Endodermal cell (in vitro differentiated cells): Measurements from ENCODE around the gene ADGRG3. TPM values are rescaled to one million over a fixed set of nuclear protein-coding genes. Genes with fewer than 3 reads are reported as not detected.

ENCODE experiments used
- DNase-seq: peaks from one replicate; pipeline ENCODE4 v3.0.0-alpha.2; 2017
- H3K27ac ChIP-seq: 2 replicates; pipeline ENCODE4 v1.5.1; 2013; ENCODE audit warnings: mild to moderate bottlenecking, low read depth, low read length, moderate library complexity
- H3K27me3 ChIP-seq: 2 replicates; pipeline ENCODE4 v1.6.1; 2013; ENCODE audit warnings: mild to moderate bottlenecking, low read length, moderate library complexity; ENCODE audit not compliant: insufficient read depth, control insufficient read depth, poor library complexity, severe bottlenecking
- H3K36me3 ChIP-seq: 2 replicates; pipeline ENCODE4 v1.7.0; 2013; ENCODE audit warnings: mild to moderate bottlenecking, low read length, moderate library complexity; ENCODE audit not compliant: control insufficient read depth, insufficient read depth
- H3K4me1 ChIP-seq: one replicate; pipeline ENCODE4 v1.7.0; 2013; ENCODE audit warnings: low read length; ENCODE audit not compliant: control insufficient read depth, insufficient read depth
- H3K4me3 ChIP-seq: 2 replicates; pipeline ENCODE4 v1.5.1; 2013; ENCODE audit warnings: mild to moderate bottlenecking, low read length, moderate library complexity
- H3K9ac ChIP-seq: 2 replicates; pipeline ENCODE4 v1.6.1; 2013; ENCODE audit warnings: mild to moderate bottlenecking, low read length, moderate library complexity; ENCODE audit not compliant: poor library complexity, severe bottlenecking; ENCODE audit errors: extremely low read depth
- H3K9me3 ChIP-seq: 2 replicates; pipeline ENCODE4 v1.6.1; 2013; ENCODE audit warnings: mild to moderate bottlenecking, low read length, moderate library complexity; ENCODE audit not compliant: control insufficient read depth
- H3K27ac Mint-ChIP-seq: 2 replicates; pipeline ENCODE4 v1.8.0; 2020; ENCODE audit warnings: mixed read lengths
- H3K27me3 Mint-ChIP-seq: 2 replicates; pipeline ENCODE4 v1.8.0; 2021; ENCODE audit warnings: mild to moderate bottlenecking, mixed read lengths; ENCODE audit not compliant: insufficient read depth
- H3K36me3 Mint-ChIP-seq: 2 replicates; pipeline ENCODE4 v1.8.0; 2020; ENCODE audit warnings: low read depth, mixed read lengths
- H3K4me1 Mint-ChIP-seq: 2 replicates; pipeline ENCODE4 v1.8.0; 2020; ENCODE audit warnings: mixed read lengths
- H3K4me3 Mint-ChIP-seq: 2 replicates; pipeline ENCODE4 v1.8.0; 2020; ENCODE audit warnings: mild to moderate bottlenecking, moderate library complexity, mixed read lengths
- H3K9me3 Mint-ChIP-seq: 2 replicates; pipeline ENCODE4 v1.8.0; 2020; ENCODE audit warnings: mild to moderate bottlenecking, mixed read lengths
- WGBS, 2 experiments: methylation state at CpG; one replicate each; pipeline versions ENCODE4 v1.1.5 to v1.1.7; 2013; ENCODE audit warnings: missing lambda C conversion rate in 2 of 2, mixed read lengths in 1 of 2; ENCODE audit not compliant: insufficient coverage in 1 of 2, insufficient read length in 1 of 2; 5-methylcytosine and 5-hydroxymethylcytosine counted together
- total RNA-seq, 2 donors: library from RNA; stranded (reverse); fragmentation: NEBNext Ultra II Directional in 1 of 2; extraction: Animal tissue kit (Norgen Biotek cat#: 25700) in 1 of 2; gene quantifications; 2 replicates in 1 of 2; 3 replicates in 1 of 2; pipeline ENCODE4 v1.2.1, GENCODE V29; 2021
- TF ChIP-seq, protein P1 (sequence below): fragments of 200-600 bp; sonication (generic); conservative IDR thresholded peaks from 2 replicates; pipeline ENCODE4 v1.5.0; 2021; ENCODE audit warnings: antibody characterized with exemption, mild to moderate bottlenecking

ADGRG3 gene
- total RNA-seq, 2 donors from 2014 or later, result not detected

DNA sequence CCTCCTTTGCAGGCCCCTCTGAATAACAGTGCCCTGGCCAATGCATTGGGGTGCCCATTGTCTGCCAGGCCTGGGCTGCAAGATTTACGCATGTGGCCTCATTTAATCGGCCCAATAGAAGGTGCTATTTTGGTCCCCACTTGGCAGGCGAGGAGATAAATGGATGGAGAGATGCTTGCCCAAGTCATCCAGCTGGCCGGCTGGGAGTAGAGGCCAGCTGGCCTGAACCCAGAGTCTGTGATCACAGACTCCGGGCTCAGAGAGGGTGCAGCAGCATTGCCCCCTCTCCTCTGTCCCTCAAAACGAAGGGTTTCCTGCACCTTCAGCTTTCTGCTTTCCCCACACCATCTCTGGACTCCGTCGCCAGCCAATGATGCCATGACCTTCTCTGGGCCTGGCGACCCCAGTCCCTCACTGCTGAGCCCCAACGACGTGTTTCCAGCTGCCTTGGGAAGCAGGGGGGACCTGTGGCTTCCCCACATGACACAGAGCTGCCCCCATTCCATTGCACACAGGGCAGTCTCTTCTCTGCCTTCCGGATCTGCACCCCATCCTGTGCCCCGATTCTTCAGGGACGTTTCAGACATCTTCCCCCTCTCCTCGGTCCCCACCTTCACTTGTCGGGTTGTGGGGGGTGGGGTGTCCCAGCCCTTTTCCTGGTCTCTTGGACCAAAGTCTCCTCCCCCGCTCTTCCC lies 43.2 kb upstream of the ADGRG3 start:
- TF ChIP-seq, protein P1, sequence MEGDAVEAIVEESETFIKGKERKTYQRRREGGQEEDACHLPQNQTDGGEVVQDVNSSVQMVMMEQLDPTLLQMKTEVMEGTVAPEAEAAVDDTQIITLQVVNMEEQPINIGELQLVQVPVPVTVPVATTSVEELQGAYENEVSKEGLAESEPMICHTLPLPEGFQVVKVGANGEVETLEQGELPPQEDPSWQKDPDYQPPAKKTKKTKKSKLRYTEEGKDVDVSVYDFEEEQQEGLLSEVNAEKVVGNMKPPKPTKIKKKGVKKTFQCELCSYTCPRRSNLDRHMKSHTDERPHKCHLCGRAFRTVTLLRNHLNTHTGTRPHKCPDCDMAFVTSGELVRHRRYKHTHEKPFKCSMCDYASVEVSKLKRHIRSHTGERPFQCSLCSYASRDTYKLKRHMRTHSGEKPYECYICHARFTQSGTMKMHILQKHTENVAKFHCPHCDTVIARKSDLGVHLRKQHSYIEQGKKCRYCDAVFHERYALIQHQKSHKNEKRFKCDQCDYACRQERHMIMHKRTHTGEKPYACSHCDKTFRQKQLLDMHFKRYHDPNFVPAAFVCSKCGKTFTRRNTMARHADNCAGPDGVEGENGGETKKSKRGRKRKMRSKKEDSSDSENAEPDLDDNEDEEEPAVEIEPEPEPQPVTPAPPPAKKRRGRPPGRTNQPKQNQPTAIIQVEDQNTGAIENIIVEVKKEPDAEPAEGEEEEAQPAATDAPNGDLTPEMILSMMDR, result no peak
- peaks cover 2% of the 10 kb centered on the region for H3K4me1 ChIP-seq
- DNase-seq, result no peak
- no peak overlapping the region for H3K9ac ChIP-seq
- H3K9me3 ChIP-seq, result no peaks in the 10 kb centered on the region
- Mint-ChIP-seq H3K27ac (no peak overlapping the region), H3K4me3 (no peak overlapping the region), H3K27me3 (peaks cover 4% of the 10 kb centered on the region), H3K9me3 (no peaks in the 10 kb centered on the region), H3K4me1 (peaks cover 10% of the 10 kb centered on the region), H3K36me3 (no peaks in the 10 kb centered on the region)
- 86 to 94% methylated on average over 9 to 16 of the region's 17 CpGs for WGBS, 2 experiments
- no peaks in the 10 kb centered on the region for H3K27me3 ChIP-seq
- H3K4me3 ChIP-seq, result no peak overlapping the region
- H3K36me3 ChIP-seq, result no peaks in the 10 kb centered on the region
- no peak overlapping the region for H3K27ac ChIP-seq

DNA sequence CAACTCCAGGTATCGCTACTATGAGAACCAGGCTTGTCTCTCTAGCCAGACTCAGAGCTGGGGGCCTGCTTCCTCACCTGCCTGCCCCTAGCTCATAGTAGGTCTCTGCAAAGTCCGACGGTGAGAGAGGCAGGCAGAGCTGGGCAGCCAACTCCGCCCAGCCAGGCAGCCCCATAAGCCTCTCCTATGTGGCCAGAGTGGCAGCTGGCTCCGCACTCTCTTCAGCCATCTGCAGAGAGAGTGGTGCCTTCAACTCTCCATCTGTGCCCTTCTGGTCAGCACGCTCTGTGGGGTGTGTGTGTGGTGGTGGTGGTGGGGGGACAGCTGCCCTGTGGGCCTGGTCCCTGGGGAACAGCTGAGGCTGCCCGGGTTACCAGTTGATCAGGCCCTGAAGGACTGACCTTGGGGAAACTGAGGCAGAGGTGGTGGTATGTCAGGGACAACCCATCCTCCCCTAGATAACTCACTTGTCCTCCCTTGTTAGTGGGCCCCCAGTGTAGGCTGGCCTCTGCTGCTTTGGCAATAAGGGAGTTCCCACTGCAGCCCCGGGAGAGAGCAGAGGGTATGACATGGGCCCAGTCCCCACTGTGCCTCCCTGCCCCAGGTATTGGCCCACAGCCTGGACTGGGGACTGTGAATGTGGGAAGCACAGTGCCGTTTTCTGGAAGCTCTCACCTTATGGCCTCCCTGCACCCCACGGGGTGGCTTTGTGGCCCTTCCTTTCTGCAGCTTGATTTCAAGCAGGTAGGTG lies 41.5 kb upstream of the ADGRG3 start:
- H3K4me1 Mint-ChIP-seq, result peaks cover 20% of the 10 kb centered on the region
- H3K4me3 ChIP-seq, result no peak overlapping the region
- peak overlapping the region; percentile 13 for H3K27ac ChIP-seq
- no peak overlapping the region for H3K4me3 Mint-ChIP-seq
- H3K9me3 ChIP-seq, result no peaks in the 10 kb centered on the region
- TF ChIP-seq, protein P1, result no peak
- no peak overlapping the region for H3K9ac ChIP-seq
- H3K36me3 ChIP-seq, result no peaks in the 10 kb centered on the region
- no peaks in the 10 kb centered on the region for H3K36me3 Mint-ChIP-seq
- no peak overlapping the region for H3K27ac Mint-ChIP-seq
- no peaks in the 10 kb centered on the region for H3K27me3 ChIP-seq
- 77 to 86% methylated on average over 5 to 10 of the region's 10 CpGs for WGBS, 2 experiments
- DNase-seq, result no peak
- no peaks in the 10 kb centered on the region for H3K9me3 Mint-ChIP-seq
- peaks cover 4% of the 10 kb centered on the region for H3K27me3 Mint-ChIP-seq
- peaks cover 2% of the 10 kb centered on the region for H3K4me1 ChIP-seq

DNA sequence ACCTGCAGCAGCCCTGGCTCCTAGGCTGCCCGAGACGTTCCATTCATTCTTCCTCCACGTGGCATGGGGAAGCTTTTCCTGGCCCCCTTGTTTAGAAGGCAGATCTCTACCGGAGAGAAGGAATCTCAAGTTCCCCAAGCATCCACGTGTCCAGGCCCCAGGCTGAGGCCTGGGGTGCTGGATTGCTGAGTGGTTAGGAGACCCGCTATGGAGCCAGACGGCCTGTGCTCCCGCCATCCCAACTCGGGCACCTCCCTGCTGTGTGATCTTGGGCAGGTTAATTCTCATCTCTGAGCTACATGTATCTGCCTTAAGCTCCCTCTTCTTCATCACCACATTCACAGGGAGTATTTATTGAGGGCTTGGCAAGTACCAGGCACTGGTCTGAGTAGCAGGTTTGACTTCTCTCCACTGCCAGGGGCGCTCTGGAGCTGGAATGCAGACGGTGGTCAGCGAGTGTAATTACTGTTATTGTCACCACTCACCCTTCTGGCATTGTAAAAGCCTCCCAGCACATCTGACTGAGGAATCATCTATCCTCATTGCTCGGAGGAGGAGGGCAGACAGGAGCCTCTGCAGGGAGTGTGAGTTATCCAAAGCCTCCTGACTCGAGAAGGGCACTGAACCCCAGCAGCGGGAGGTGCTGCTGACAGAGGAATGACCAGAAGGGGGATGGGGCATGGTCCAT lies 40.8 kb upstream of the ADGRG3 start:
- no peak overlapping the region for H3K9ac ChIP-seq
- peak; percentile 88 for DNase-seq
- peaks cover 2% of the 10 kb centered on the region for H3K4me1 ChIP-seq
- Mint-ChIP-seq H3K9me3 (no peaks in the 10 kb centered on the region), H3K27ac (no peak overlapping the region), H3K36me3 (no peaks in the 10 kb centered on the region), H3K4me3 (no peak overlapping the region), H3K4me1 (peaks cover 20% of the 10 kb centered on the region), H3K27me3 (peaks cover 4% of the 10 kb centered on the region)
- H3K27ac ChIP-seq, result peak overlapping the region; percentile 81
- no peaks in the 10 kb centered on the region for H3K27me3 ChIP-seq
- H3K9me3 ChIP-seq, result no peaks in the 10 kb centered on the region
- 37 to 59% methylated on average over 4 to 15 of the region's 15 CpGs for WGBS, 2 experiments
- no peak overlapping the region for H3K4me3 ChIP-seq
- TF ChIP-seq, protein P1, result peak; percentile 66
- H3K36me3 ChIP-seq, result no peaks in the 10 kb centered on the region
